ENCODE results near the gene PPP2R2D. TPM values are rescaled to one million over a fixed set of nuclear protein-coding genes. Genes with fewer than 3 reads are reported as not detected.

Gene PPP2R2D
- polyA plus RNA-seq, 1 of the 3 experiments (the other 2 are of a cell fraction) = 25.1 TPM

GRCh38 chr10:131970946-131971345 is 70.1 kb downstream of the PPP2R2D start:
- no peaks in the 10 kb centered on the region for H3K9me2 ChIP-seq
- no peak overlapping the region for H3K4me2 ChIP-seq
- no peak overlapping the region for H2AFZ ChIP-seq (ENCODE audit: low read depth)
- no peak overlapping the region for H3K9ac ChIP-seq
- H3K79me2 ChIP-seq (ENCODE audit: insufficient read depth) = peaks cover 57% of the 10 kb centered on the region; the same call in 1 of the 2 replicates
- no peak for DNase-seq
- no peak overlapping the region for H3K4me3 ChIP-seq (ENCODE audit: low read depth in 2 of 2, low read length in 1 of 2)
- H3K27me3 ChIP-seq (ENCODE audit: insufficient read depth) = no peaks in the 10 kb centered on the region
- peaks cover 42% of the 10 kb centered on the region for H4K20me1 ChIP-seq (ENCODE audit: insufficient read depth)
- CTCF ChIA-PET = no interaction called here
- H3F3A ChIP-seq (replicated peaks; ENCODE audit: insufficient read depth) = no peaks in the 10 kb centered on the region
- H3K4me1 ChIP-seq (ENCODE audit: control insufficient read depth in 1 of 2, insufficient read depth in 2 of 2, low read depth in 1 of 2, low read length in 1 of 2) = peaks cover 0 to 20% of the 10 kb centered on the region in 2 experiments; a peak in 2 of 4 replicates
- no peak for TF ChIP-seq USF2 (IDR thresholded peaks at IDR 0.05; ENCODE audit: borderline replicate concordance, low read depth, low read length)
- no peak for TF ChIP-seq SIN3A (IDR thresholded peaks at IDR 0.05; ENCODE audit: borderline replicate concordance, low read depth, low read length)
- TF ChIP-seq YY1 (IDR thresholded peaks at IDR 0.05; ENCODE audit: low read depth) = no peak
- no peak for TF ChIP-seq CHD2 (IDR thresholded peaks at IDR 0.05; ENCODE audit: low read length, partially characterized antibody)
- no peak for TF ChIP-seq MAX (IDR thresholded peaks at IDR 0.05; ENCODE audit: low read depth)
- TF ChIP-seq EP300 (IDR thresholded peaks at IDR 0.05; ENCODE audit: borderline replicate concordance in 1 of 2, low read depth in 1 of 2, low read length in 1 of 2) = no peak
- no peak for TF ChIP-seq ELF1 (IDR thresholded peaks at IDR 0.05)
- TF ChIP-seq EZH2phosphoT487 (IDR thresholded peaks at IDR 0.05; ENCODE audit: borderline replicate concordance, low read depth) = no peak
- no peak for TF ChIP-seq USF1 (IDR thresholded peaks at IDR 0.05; ENCODE audit: borderline replicate concordance, low read depth)
- TF ChIP-seq POLR2AphosphoS5 (IDR thresholded peaks at IDR 0.05; ENCODE audit: low read depth, low read length) = no peak
- TF ChIP-seq MEF2A (IDR thresholded peaks at IDR 0.05; ENCODE audit: borderline replicate concordance, low read depth) = no peak
- TF ChIP-seq FOSL2 (IDR thresholded peaks at IDR 0.05; ENCODE audit: borderline replicate concordance, low read depth) = no peak
- no peak for TF ChIP-seq NFIC (IDR thresholded peaks at IDR 0.05; ENCODE audit: borderline replicate concordance)
- TF ChIP-seq FOXJ3 (CRISPR knock-in tag; IDR thresholded peaks at IDR 0.05) = no peak
- no peaks in the 10 kb centered on the region for H3K9me3 ChIP-seq
- H3K36me3 ChIP-seq (replicated peaks in 1 of 2; ENCODE audit: control insufficient read depth in 1 of 2, insufficient read depth in 2 of 2, low read length in 1 of 2) = peaks cover 17 to 51% of the 10 kb centered on the region in 2 experiments
- H3K27ac ChIP-seq (ENCODE audit: low read depth in 2 of 2, low read length in 1 of 2) = no peak overlapping the region
- 95% methylated on average over 14 of the region's 18 CpGs for WGBS (ENCODE audit: low lambda C conversion rate)
- POLR2A ChIA-PET = no interaction called here

GRCh38 chr10:131971591-131971990 is 70.8 kb downstream of the PPP2R2D start:
- POLR2A ChIA-PET = no interaction called here
- no peaks in the 10 kb centered on the region for H3K9me3 ChIP-seq
- H3K79me2 ChIP-seq (ENCODE audit: insufficient read depth) = peaks cover 64% of the 10 kb centered on the region
- peaks cover 0 to 20% of the 10 kb centered on the region in 2 experiments; a peak in 2 of 4 replicates for H3K4me1 ChIP-seq (ENCODE audit: control insufficient read depth in 1 of 2, insufficient read depth in 2 of 2, low read depth in 1 of 2, low read length in 1 of 2)
- WGBS (ENCODE audit: low lambda C conversion rate) = 97% methylated on average over 7 of the region's 7 CpGs
- H3K4me3 ChIP-seq (ENCODE audit: low read depth in 2 of 2, low read length in 1 of 2) = no peak overlapping the region
- no peak overlapping the region for H3K9ac ChIP-seq
- H3K27ac ChIP-seq (ENCODE audit: low read depth in 2 of 2, low read length in 1 of 2) = no peak overlapping the region; a peak in 1 of 4 replicates
- no peak for TF ChIP-seq GABPA (IDR thresholded peaks at IDR 0.05; ENCODE audit: low read depth)
- no peak for TF ChIP-seq NFIC (IDR thresholded peaks at IDR 0.05; ENCODE audit: borderline replicate concordance)
- TF ChIP-seq YY1 (IDR thresholded peaks at IDR 0.05; ENCODE audit: low read depth) = no peak
- TF ChIP-seq FOXJ3 (CRISPR knock-in tag; IDR thresholded peaks at IDR 0.05) = no peak
- no peak for DNase-seq
- no peak overlapping the region for H2AFZ ChIP-seq (ENCODE audit: low read depth)
- CTCF ChIA-PET = interaction anchor here (0.9 to 1.1 kb wide), 2 partner anchors 9 to 52 kb away, joined by 3 to 4 read pairs; no protein-coding TSS in a partner anchor
- no peak overlapping the region for H3K4me2 ChIP-seq
- no peaks in the 10 kb centered on the region for H3F3A ChIP-seq (replicated peaks; ENCODE audit: insufficient read depth)
- H3K36me3 ChIP-seq (replicated peaks in 1 of 2; ENCODE audit: control insufficient read depth in 1 of 2, insufficient read depth in 2 of 2, low read length in 1 of 2) = peaks cover 17 to 48% of the 10 kb centered on the region in 2 experiments
- H3K27me3 ChIP-seq (ENCODE audit: insufficient read depth) = no peaks in the 10 kb centered on the region
- peaks cover 49% of the 10 kb centered on the region for H4K20me1 ChIP-seq (ENCODE audit: insufficient read depth)
- H3K9me2 ChIP-seq = no peaks in the 10 kb centered on the region

All from SK-N-SH (cell line).